ENCODE results near the gene CNPY3.

DNA sequence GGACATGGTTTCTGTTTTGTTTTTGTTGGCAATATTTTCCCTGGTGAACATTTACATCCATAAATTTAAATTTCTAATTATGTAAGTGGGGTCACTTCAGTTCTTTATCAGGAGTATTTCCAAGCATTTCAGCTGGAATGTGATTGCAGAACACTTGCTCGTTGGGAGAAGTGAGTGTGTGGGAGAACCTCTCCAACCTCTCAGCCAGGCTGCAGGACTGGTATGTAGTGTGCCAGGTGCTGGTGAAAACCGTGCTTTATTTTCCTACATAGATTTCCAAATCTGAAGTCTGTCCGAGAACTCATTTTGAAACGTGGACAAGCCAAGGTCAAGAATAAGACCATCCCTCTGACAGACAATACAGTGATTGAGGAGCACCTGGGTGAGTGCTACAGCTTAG, 43.6 kb upstream of the CNPY3 start:
- TF ChIP-seq CTCF (IDR thresholded peaks at IDR 0.05; ENCODE audit: poor library complexity, severe bottlenecking): no peak
- no peak for TF ChIP-seq EZH2 (IDR thresholded peaks at IDR 0.05; ENCODE audit: borderline replicate concordance, insufficient read depth, low read length, poor library complexity, severe bottlenecking)
- no peak for TF ChIP-seq SMC3 (conservative IDR thresholded peaks at IDR 0.05; ENCODE audit: poor library complexity)
- no peak for TF ChIP-seq REST (IDR thresholded peaks at IDR 0.05; ENCODE audit: borderline replicate concordance)
